GM19395 (cell line): ENCODE measurements around the gene USP34.

Source experiments
- ATAC-seq: cut with Tn5 transposase; IDR thresholded peaks from one replicate; pipeline ENCODE4 v1.9.1; 2021; ENCODE audit warnings: mild to moderate bottlenecking, moderate library complexity; ENCODE audit not compliant: unreplicated experiment

The USP34 gene

GRCh38 chr2:61378281-61378680 is 92.6 kb downstream of the USP34 start:
- no peak for ATAC-seq

GRCh38 chr2:61377046-61377445 is 93.8 kb downstream of the USP34 start:
- no peak for ATAC-seq

GRCh38 chr2:61376211-61376610 is 94.7 kb downstream of the USP34 start:
- no peak for ATAC-seq

GRCh38 chr2:61371027-61371426 is 99.9 kb downstream of the USP34 start:
- ATAC-seq: no peak

GRCh38 chr2:61368687-61369665 is 101.9 kb downstream of the USP34 start:
- ATAC-seq: no peak

- no peak for ATAC-seq
Measured at GRCh38 chr2:61367177-61367576, 103.7 kb downstream of the USP34 start.

- no peak for ATAC-seq
Measured at GRCh38 chr2:61363580-61363979, 107.3 kb downstream of the USP34 start.

- ATAC-seq: no peak
Measured at GRCh38 chr2:61362873-61363272, 108.0 kb downstream of the USP34 start.

- ATAC-seq: no peak
Measured at GRCh38 chr2:61361068-61361467, 109.8 kb downstream of the USP34 start.

- ATAC-seq: no peak
Measured at GRCh38 chr2:61359058-61359457, 111.8 kb downstream of the USP34 start.

GRCh38 chr2:61357681-61358080 is 113.2 kb downstream of the USP34 start:
- no peak for ATAC-seq

- no peak for ATAC-seq
Measured at GRCh38 chr2:61356958-61357350, 113.9 kb downstream of the USP34 start.

- peak; percentile 56 for ATAC-seq
Measured at GRCh38 chr2:61356261-61356957, 114.5 kb downstream of the USP34 start.

GRCh38 chr2:61354543-61355197 is 116.2 kb downstream of the USP34 start:
- ATAC-seq: no peak

GRCh38 chr2:61353909-61354308 is 117.0 kb downstream of the USP34 start:
- ATAC-seq: no peak

- ATAC-seq: no peak
Measured at GRCh38 chr2:61350777-61351176, 120.1 kb downstream of the USP34 start.

GRCh38 chr2:61343141-61343540 is 127.7 kb downstream of the USP34 start:
- no peak for ATAC-seq

GRCh38 chr2:61340242-61340641 is 130.6 kb downstream of the USP34 start:
- no peak for ATAC-seq

GRCh38 chr2:61338447-61338846 is 132.4 kb downstream of the USP34 start:
- no peak for ATAC-seq

- no peak for ATAC-seq
Measured at GRCh38 chr2:61335187-61335586, 135.7 kb downstream of the USP34 start.

- ATAC-seq: no peak
Measured at GRCh38 chr2:61334466-61334865, 136.4 kb downstream of the USP34 start.
